Activated T-helper 2 cell treated with anti-CD3 and anti-CD28 coated beads, Interferon-gamma antibody, Interleukin-2, Interleukin-4, amounts not matched to agents 10 μg/mL and 5 μg/mL and 100 μg/mL, durations not matched to agents 14 hours and 24 hours and 36 hours (primary cell): ENCODE measurements around the gene NLGN1. TPM values are rescaled to one million over a fixed set of nuclear protein-coding genes. Genes with fewer than 3 reads are reported as not detected.

Experiments used
- DNase-seq: peaks from one replicate; pipeline ENCODE4 v3.0.0; 2021; ENCODE audit warnings: low spot score
- H3K27ac Mint-ChIP-seq: one replicate; pipeline ENCODE4 v1.8.0; 2021; ENCODE audit warnings: mixed read lengths
- H3K27me3 Mint-ChIP-seq: one replicate; pipeline ENCODE4 v1.8.0; 2021; ENCODE audit warnings: low read depth, mixed read lengths
- H3K36me3 Mint-ChIP-seq: one replicate; pipeline ENCODE4 v1.8.0; 2021; ENCODE audit warnings: low read depth, mixed read lengths
- H3K4me1 Mint-ChIP-seq: one replicate; pipeline ENCODE4 v1.8.0; 2021; ENCODE audit warnings: low read depth, mixed read lengths
- H3K4me3 Mint-ChIP-seq: one replicate; pipeline ENCODE4 v1.8.0; 2021; ENCODE audit warnings: low read depth, mild to moderate bottlenecking, moderate library complexity, mixed read lengths
- H3K9me3 Mint-ChIP-seq: one replicate; pipeline ENCODE4 v1.8.0; 2021; ENCODE audit warnings: mixed read lengths
- intact Hi-C: fragments of 100-400 bp; cut with micrococcal nuclease; formaldehyde crosslinking; loops from one replicate; pipeline ENCODE4 v1.15.1; 2023
- total RNA-seq: library from RNA; stranded (reverse); gene quantifications from 2 replicates; pipeline ENCODE4 v1.2.3, GENCODE V29; 2022

NLGN1 gene
- total RNA-seq, 1 donor from 2014 or later, result not detected

GRCh38 chr3:173870976-173871375 lies 473.4 kb downstream of the NLGN1 start:
- H3K4me3 Mint-ChIP-seq, result no peak overlapping the region
- no peak overlapping the region for H3K27ac Mint-ChIP-seq
- H3K4me1 Mint-ChIP-seq, result no peaks in the 10 kb centered on the region
- no peaks in the 10 kb centered on the region for H3K9me3 Mint-ChIP-seq
- DNase-seq, result no peak
- H3K36me3 Mint-ChIP-seq, result no peaks in the 10 kb centered on the region
- intact Hi-C loops, result no loop called here
- no peaks in the 10 kb centered on the region for H3K27me3 Mint-ChIP-seq

GRCh38 chr3:173875790-173876189 lies 478.2 kb downstream of the NLGN1 start:
- intact Hi-C loops, result no loop called here

GRCh38 chr3:173876476-173876875 lies 478.9 kb downstream of the NLGN1 start:
- DNase-seq, result no peak
- intact Hi-C loops, result no loop called here
- Mint-ChIP-seq H3K9me3 (no peaks in the 10 kb centered on the region), H3K4me1 (no peaks in the 10 kb centered on the region), H3K4me3 (no peak overlapping the region), H3K27ac (no peak overlapping the region), H3K27me3 (no peaks in the 10 kb centered on the region), H3K36me3 (no peaks in the 10 kb centered on the region)

More at GRCh38 chr3:173875790-173876189, 478.2 kb downstream of the NLGN1 start:
- Mint-ChIP-seq H3K36me3 (no peaks in the 10 kb centered on the region), H3K9me3 (no peaks in the 10 kb centered on the region), H3K4me1 (no peaks in the 10 kb centered on the region), H3K4me3 (no peak overlapping the region), H3K27ac (no peak overlapping the region), H3K27me3 (no peaks in the 10 kb centered on the region)
- DNase-seq, result no peak

GRCh38 chr3:173887888-173888287 lies 490.3 kb downstream of the NLGN1 start:
- H3K27ac Mint-ChIP-seq, result no peak overlapping the region
- H3K4me3 Mint-ChIP-seq, result no peak overlapping the region
- no peaks in the 10 kb centered on the region for H3K36me3 Mint-ChIP-seq
- intact Hi-C loops, result no loop called here
- no peak for DNase-seq
- H3K9me3 Mint-ChIP-seq, result no peaks in the 10 kb centered on the region
- H3K27me3 Mint-ChIP-seq, result no peaks in the 10 kb centered on the region
- no peaks in the 10 kb centered on the region for H3K4me1 Mint-ChIP-seq

DNA sequence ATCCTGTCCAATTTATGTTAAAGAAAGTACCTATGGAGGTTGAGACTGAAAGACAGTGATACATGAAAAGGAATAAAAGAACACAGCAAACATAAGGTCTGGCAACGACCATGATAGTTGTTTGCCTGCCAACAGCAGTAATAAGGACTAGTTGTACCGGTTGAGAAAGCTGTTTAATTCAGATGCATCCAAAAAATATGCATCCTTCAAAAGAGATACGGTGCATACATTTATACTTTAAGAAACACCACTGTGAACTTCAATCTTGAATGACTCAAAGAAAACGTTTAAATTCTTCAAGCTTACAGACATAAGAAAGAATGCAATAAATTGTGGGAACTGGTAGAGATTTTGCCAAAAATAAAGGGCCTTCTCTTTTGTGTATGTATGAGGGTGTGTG lies 492.1 kb downstream of the NLGN1 start:
- Mint-ChIP-seq H3K36me3 (no peaks in the 10 kb centered on the region), H3K27ac (no peak overlapping the region), H3K4me1 (no peaks in the 10 kb centered on the region), H3K4me3 (no peak overlapping the region), H3K27me3 (no peaks in the 10 kb centered on the region), H3K9me3 (no peaks in the 10 kb centered on the region)
- no peak for DNase-seq
- intact Hi-C loops, result no loop called here

- H3K4me1 Mint-ChIP-seq, result no peaks in the 10 kb centered on the region
- no peaks in the 10 kb centered on the region for H3K9me3 Mint-ChIP-seq
- intact Hi-C loops, result no loop called here
- H3K27me3 Mint-ChIP-seq, result no peaks in the 10 kb centered on the region
- H3K27ac Mint-ChIP-seq, result no peak overlapping the region
- DNase-seq, result no peak
- H3K4me3 Mint-ChIP-seq, result no peak overlapping the region
- H3K36me3 Mint-ChIP-seq, result no peaks in the 10 kb centered on the region
These were observed 492.5 kb downstream of the NLGN1 start for GRCh38 chr3:173890091-173890490.

DNA sequence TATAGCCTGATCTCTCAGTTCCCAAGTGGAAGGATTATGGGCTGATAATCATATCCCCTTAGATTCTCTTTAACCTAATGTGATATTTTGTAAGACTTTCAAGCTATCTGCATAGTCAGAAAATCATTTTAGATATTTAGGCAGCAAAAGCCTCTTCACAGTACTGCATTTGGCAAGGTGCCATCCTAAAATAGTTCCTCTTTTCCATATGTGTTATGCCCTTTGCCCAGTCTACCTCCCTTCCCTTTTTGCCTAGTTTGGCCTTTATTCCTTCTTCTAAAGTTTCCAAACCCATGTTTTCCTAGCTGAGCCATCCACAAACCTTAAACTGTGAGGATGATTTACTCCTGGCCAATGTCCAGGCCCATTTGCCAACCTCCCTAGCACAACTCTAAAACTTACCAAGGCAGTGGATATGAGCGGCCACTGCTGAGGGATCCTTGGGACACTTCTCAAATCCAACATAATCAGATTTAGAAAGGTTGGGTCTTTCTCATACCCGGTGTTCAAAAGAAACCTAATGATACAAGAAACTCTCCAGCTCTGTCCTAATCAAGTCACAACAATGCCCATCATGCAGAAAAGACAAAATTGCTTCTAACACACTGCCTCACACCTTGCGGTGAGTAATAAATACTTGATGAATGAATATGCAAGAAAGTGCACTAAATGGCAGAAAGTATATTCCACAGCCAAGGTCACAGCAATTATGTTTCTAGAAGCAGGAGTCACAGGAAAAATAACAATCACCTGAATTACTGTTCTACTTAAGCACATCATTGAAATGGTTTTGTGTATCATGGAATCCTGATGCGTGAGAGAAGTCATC lies 493.9 kb downstream of the NLGN1 start:
- Mint-ChIP-seq H3K4me1 (no peaks in the 10 kb centered on the region), H3K36me3 (no peaks in the 10 kb centered on the region), H3K27me3 (no peaks in the 10 kb centered on the region), H3K9me3 (no peaks in the 10 kb centered on the region), H3K4me3 (no peak overlapping the region), H3K27ac (no peak overlapping the region)
- DNase-seq, result no peak
- intact Hi-C loops, result no loop called here

- no peak for DNase-seq
- Mint-ChIP-seq H3K9me3 (no peaks in the 10 kb centered on the region), H3K4me3 (no peak overlapping the region), H3K27me3 (no peaks in the 10 kb centered on the region), H3K27ac (no peak overlapping the region), H3K36me3 (no peaks in the 10 kb centered on the region), H3K4me1 (no peaks in the 10 kb centered on the region)
- intact Hi-C loops, result no loop called here
These were observed 495.0 kb downstream of the NLGN1 start for GRCh38 chr3:173892547-173892946.

- Mint-ChIP-seq H3K4me3 (no peak overlapping the region), H3K27me3 (no peaks in the 10 kb centered on the region), H3K9me3 (no peaks in the 10 kb centered on the region), H3K4me1 (no peaks in the 10 kb centered on the region), H3K36me3 (no peaks in the 10 kb centered on the region), H3K27ac (no peak overlapping the region)
- no peak for DNase-seq
- intact Hi-C loops, result no loop called here
These were observed 495.5 kb downstream of the NLGN1 start for GRCh38 chr3:173893066-173893465.

DNA sequence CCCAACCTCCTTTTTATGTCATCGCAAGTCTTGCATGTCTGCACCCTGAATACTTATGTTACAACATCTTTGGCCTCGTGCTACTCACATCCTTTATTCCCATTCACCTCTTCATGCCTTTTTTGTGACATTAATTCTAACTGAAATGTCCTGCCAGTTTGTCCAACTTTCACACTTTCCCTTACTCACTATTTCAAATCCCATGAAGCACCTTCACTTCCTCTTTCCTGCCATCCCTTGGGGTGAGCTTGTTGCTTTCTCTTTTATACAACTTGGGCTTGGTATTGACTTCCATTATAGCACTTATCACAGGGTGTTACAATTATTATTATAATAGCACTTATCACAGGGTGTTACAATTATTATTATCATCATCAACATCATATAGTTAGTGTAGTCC lies 496.3 kb downstream of the NLGN1 start:
- Mint-ChIP-seq H3K27ac (no peak overlapping the region), H3K36me3 (no peaks in the 10 kb centered on the region), H3K4me3 (no peak overlapping the region), H3K4me1 (no peaks in the 10 kb centered on the region), H3K27me3 (no peaks in the 10 kb centered on the region), H3K9me3 (no peaks in the 10 kb centered on the region)
- no peak for DNase-seq
- intact Hi-C loops, result no loop called here

DNA sequence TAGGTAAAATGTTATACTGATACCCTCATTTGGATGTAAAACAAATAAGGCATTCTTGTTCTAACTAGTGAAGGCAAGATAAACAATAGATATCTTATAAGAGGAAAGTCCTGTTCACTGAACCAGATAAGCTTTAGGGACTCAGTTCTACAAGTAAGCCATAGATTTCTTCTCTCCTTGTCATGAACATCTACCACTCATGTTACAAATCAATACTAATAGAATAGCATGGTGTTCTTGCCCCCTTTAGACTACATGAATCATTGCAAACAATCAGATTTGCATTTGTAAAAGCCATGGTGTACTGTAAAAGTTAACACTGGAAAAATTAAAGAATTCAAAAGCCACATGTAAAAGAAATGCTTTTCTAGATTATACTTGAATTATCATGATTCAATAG lies 500.1 kb downstream of the NLGN1 start:
- DNase-seq, result no peak
- no peaks in the 10 kb centered on the region for H3K9me3 Mint-ChIP-seq
- H3K36me3 Mint-ChIP-seq, result no peaks in the 10 kb centered on the region
- H3K4me1 Mint-ChIP-seq, result no peaks in the 10 kb centered on the region
- H3K27me3 Mint-ChIP-seq, result no peaks in the 10 kb centered on the region
- H3K27ac Mint-ChIP-seq, result no peak overlapping the region
- H3K4me3 Mint-ChIP-seq, result no peak overlapping the region
- intact Hi-C loops, result no loop called here

DNA sequence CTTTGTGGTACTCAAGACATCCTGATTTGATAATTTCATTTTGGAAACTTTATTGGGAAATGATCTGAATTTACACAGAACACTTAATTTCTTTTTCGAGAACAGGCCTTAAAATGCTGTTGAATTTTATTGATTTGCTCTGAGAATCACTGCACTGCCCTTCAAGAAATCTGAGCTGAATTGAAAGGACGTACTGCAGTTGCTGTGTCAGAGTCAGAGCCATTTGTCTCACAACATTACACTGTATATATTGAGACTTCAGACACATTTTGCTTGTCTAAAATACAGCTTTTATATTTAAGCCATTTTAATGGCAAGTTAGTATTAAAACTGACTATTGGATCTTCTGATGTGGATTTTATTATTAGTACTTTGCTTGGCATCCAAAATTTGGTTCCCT lies 504.1 kb downstream of the NLGN1 start:
- Mint-ChIP-seq H3K27ac (no peak overlapping the region), H3K4me1 (no peaks in the 10 kb centered on the region), H3K36me3 (no peaks in the 10 kb centered on the region), H3K4me3 (no peak overlapping the region), H3K27me3 (no peaks in the 10 kb centered on the region), H3K9me3 (no peaks in the 10 kb centered on the region)
- no peak for DNase-seq
- intact Hi-C loops, result no loop called here

DNA sequence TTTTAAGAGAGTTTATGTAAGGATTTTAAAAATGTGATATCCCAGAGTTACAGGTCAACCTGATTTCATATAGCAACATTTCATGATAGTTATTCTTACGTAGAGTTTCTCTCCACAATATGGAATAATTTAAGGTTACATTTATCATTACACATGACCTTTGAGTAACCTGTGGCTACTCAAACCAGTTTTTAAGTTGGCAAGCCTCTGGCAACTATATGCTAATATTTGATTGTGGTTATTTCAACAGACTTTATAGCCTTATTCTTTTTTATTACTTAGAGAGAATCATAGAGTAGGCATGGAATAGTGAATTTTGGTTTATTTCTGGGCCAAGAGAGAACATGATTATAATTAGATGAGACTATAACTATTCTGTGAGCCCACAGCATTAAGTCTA lies 504.9 kb downstream of the NLGN1 start:
- H3K4me3 Mint-ChIP-seq, result no peak overlapping the region
- no peak for DNase-seq
- H3K36me3 Mint-ChIP-seq, result no peaks in the 10 kb centered on the region
- no peaks in the 10 kb centered on the region for H3K27me3 Mint-ChIP-seq
- no peaks in the 10 kb centered on the region for H3K9me3 Mint-ChIP-seq
- intact Hi-C loops, result no loop called here
- H3K4me1 Mint-ChIP-seq, result no peaks in the 10 kb centered on the region
- H3K27ac Mint-ChIP-seq, result no peak overlapping the region

- intact Hi-C loops, result no loop called here
- no peaks in the 10 kb centered on the region for H3K4me1 Mint-ChIP-seq
- no peak overlapping the region for H3K4me3 Mint-ChIP-seq
These were observed 505.3 kb downstream of the NLGN1 start for GRCh38 chr3:173902871-173903270.

More at GRCh38 chr3:173902871-173903270, 505.3 kb downstream of the NLGN1 start:
- Mint-ChIP-seq H3K36me3 (no peaks in the 10 kb centered on the region), H3K27me3 (no peaks in the 10 kb centered on the region), H3K27ac (no peak overlapping the region), H3K9me3 (no peaks in the 10 kb centered on the region)
- no peak for DNase-seq
